HG03103 (cell line): ENCODE measurements around the gene RBMX.
"Not testable (repeated sequence)": the region's sequence is repeated elsewhere in the genome, so short reads cannot be mapped to it uniquely, and the experiment has no call there.

ENCODE experiments used
- ATAC-seq: cut with Tn5 transposase; IDR thresholded peaks from one replicate; pipeline ENCODE4 v1.9.1; 2021; ENCODE audit warnings: low read depth; ENCODE audit not compliant: unreplicated experiment

RBMX gene

GRCh38 chrX:136879001-136879687 lies 1.4 kb downstream of the RBMX start:
- ATAC-seq = no peak

- ATAC-seq = no peak
Observed at GRCh38 chrX:136878423-136878822, 2.1 kb downstream of the RBMX start.

DNA sequence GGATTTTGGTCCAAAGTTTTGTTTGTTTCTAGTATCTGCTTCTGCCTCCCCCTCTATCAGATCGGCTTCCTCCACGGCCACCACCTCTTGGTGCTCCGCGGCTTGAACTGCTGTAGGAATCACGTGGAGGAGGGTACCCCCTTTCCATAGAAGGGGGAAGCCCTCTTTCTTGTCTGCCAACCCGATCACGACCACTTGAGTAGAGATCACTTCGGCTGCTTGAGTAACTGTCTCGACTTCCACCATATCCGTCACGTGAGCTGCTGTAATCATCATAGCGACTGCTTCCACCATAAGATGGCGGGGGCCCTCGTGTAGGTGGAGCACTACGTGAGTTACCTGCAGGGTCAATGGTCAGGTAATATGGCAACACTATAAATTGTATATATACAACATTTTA lies 6.4 kb downstream of the RBMX start:
- not testable (repeated sequence) for ATAC-seq

DNA sequence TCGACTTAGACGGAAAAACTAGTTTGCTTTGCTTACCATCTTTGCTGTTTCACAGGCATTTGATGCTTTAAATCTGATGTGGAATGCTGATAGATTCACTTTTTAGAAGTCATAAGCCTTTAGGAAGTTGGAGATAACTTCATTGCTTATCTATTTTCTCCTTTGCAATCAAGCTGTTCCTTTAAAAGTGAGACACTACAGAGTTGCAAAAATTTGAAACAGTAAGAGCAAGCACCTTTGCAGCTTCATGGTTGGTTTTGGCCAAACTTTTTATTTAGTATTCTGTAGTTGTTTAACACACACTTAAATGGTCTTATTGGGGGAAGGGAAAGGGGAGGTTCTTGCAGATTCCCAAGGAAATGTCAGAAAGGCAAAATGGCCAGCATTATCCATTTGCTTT lies 7.3 kb downstream of the RBMX start:
- ATAC-seq = not testable (repeated sequence)

DNA sequence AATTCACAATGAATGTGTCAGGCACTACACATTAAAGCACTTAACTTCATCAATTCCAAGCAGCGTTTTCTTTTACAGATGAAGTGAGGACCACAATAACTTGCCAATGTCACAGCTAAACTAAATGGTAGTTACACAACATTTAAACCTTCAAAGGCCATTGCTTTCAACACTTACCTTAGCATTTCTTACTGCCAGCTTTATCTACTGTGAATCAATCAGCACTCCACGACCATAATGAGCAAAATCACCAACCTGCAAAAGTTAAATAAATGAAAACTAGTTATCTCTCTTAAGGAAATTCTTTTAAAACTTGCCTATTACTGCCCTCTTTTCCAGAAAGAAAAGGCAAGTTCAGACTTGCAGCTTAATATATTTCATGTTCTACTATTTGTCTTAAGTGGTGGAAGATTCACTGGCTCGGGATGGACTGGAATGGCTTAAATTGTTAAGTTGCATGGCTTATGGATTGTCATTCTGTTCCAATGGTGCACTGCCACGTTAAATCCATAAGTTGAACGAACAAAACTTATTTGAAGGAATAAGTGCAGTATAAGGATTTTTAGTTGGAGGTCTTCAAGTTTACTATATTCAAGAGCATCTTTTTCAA lies 8.3 kb downstream of the RBMX start:
- no peak for ATAC-seq

- no peak for ATAC-seq
Observed at GRCh38 chrX:136870064-136870463, 10.5 kb downstream of the RBMX start.

- no peak for ATAC-seq
Observed at GRCh38 chrX:136868283-136869055, 12.1 kb downstream of the RBMX start.

DNA sequence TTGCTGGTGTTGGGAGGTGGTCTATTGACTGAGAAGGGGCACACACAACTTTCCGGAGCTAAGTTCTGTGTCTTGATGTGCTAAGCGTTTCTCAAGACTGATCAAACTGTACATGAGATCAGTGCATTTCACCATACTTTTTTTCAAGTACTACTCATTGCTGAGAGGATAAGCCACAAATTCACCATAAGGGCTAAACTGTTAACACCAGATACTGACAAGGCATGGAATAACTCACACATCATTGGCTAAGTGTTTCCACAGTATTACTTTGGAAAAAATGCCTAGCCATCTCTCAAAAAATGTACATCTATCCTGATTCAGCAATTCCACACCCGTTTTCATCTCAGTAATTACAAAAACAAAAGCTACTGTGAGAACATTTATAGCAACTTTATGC lies 13.0 kb downstream of the RBMX start:
- no peak for ATAC-seq

- no peak for ATAC-seq
Observed at GRCh38 chrX:136867096-136867491, 13.4 kb downstream of the RBMX start.

DNA sequence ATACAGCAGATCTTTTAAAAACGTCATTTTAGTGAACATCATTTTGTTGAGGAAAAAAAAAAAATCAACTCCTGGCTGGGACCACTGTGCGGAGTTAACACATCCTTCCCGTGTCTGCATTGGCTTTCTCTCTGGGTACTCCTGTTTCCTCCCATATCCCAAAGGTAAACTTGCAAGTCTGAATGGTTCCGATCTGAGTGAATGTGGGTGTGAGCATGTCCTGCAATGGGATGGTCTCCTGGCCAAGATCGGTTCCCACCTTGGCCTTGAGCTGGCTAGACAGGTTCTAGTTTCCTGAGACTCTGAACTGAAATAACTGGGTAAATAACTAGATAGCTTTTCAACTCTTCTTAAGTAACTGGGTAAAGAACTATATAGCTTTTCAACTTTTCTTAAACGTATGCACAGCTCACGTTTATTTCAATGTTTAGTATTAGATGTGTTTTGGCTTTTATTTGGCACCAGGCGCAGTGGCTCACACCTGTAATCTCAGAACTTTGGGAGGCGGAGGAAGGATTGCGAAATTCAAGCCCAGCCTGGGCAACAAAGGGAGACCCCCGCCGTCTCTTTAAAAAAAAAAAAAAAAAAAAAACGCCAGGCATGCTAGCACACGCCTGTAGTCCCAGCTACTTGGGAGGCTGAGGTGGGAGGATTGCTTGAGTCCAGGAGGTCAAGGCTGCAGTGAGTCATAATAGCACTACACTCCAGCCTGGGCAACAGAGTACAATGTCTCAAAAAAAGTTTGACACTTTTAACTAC lies 14.0 kb downstream of the RBMX start:
- no peak for ATAC-seq

- no peak for ATAC-seq
Observed at GRCh38 chrX:136865270-136866158, 15.0 kb downstream of the RBMX start.

- ATAC-seq = no peak
Observed at GRCh38 chrX:136863826-136864225, 16.7 kb downstream of the RBMX start.

- no peak for ATAC-seq
Observed at GRCh38 chrX:136862546-136862945, 18.0 kb downstream of the RBMX start.

DNA sequence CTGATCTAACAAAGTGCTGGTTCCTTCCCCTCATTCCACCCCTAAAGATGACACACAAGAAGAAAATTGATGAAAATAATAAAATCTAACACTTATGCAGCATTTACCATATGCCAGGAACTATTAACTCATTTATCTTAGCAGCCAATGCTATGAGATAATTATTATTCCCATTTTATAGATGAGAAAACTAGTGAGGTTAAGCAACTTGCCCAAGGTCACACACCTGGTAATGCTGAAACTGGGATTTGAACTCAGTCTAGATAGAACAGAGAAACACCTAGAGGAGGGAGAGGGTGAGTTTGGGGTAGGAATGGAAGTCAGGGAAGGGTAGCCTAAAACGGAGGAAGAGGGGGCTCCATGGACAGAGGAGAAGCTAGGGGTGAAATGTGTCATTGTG lies 18.6 kb downstream of the RBMX start:
- no peak for ATAC-seq

DNA sequence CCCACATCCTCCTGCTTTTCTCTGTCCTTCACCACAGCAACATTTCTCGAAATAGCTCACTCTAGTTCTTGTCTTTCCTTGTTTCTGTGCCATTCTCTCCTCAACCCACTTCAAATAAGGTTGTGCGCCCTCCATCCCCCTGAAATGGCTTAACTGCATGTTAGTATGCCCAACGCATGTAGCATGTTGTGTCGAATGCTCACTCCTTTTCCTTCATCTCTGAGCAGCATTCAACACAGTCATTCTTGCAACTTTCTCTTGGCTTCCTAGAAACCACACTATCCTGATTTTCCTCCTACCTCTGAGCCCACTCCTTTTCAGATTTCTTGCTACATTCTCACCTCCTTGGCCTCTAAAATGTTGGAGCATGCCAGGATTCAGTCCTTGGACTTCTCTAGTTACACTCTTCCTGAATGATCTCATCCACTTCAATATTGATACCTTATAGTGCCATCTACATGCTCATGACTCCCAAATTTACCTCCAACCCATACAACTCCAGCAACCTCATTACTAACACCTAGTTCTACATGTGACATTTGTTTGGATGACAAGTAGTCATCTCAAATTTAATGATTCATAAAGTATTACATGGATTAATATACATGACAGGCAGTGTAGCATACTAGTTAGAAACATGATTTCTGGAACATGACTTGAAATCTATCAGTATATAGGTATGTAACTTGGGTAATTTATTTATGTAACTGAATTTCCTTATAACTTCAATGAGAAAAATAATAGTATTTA lies 22.3 kb downstream of the RBMX start:
- no peak for ATAC-seq

DNA sequence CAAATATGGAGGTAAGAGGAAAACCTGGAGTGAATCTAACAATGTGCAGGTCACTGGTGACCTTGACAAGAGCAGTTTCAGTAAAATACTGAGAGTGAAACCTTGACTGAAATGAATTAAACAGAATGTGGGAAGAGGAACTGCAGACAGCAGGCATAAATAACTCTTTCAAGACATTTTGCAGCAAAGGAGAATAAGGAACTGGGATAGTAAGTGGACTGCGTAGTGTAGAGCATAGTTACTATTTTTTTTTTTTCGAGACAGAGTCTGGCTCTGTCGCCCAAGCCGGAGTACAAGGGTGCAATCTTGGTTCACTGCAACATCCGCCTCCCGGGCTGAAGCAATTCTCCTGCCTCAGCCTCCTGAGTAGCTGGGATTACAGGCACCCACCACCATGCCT lies 24.0 kb downstream of the RBMX start:
- ATAC-seq = peak; percentile 75

DNA sequence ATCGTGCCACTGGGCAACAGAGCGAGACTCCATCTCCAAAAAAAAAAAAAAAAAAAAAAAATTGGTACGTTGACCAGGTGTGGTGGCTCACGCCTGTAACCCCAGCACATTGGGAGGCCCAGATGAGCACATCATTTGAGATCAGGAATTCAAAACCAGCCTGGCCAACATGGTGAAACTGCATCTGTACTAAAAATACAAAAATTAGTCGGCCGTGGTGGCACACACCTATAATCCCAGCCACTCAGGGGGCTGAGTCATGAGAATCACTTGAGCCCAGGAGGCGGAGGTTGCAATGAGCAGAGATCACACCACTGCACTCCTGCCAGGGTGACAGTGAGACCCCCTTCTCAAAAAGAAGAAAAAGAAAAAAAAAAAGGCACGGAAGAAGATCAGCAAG lies 24.5 kb downstream of the RBMX start:
- ATAC-seq = no peak

DNA sequence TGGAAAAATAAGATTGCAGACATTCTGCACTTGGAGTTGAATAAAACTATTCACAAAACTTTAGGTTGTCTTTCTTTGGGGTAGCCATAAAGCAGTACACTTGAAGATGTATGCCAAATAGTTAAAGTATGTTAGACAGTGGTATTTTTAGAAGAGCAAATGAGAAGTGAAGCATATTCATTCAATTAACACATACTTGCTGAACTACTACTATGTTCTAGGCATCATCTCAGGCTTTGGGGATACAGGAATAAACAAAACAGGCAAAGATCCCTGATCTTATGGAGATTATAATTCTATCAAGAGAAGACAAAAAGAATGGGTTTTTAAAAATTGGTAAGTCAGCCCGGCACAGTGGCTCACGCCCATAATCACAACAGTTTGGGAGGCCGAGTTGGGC lies 29.0 kb downstream of the RBMX start:
- no peak for ATAC-seq

GRCh38 chrX:136850441-136851175 lies 29.9 kb downstream of the RBMX start:
- ATAC-seq = no peak
